ENCODE data around the gene CEP162. TPM values are rescaled to one million over a fixed set of nuclear protein-coding genes. Genes with fewer than 3 reads are reported as not detected.
"Not testable (repeated sequence)": the region's sequence is repeated elsewhere in the genome, so short reads cannot be mapped to it uniquely, and the experiment has no call there.

CEP162 gene
- total RNA-seq, 2 donors from 2014 or later, result 6.9 to 9.8 TPM

DNA sequence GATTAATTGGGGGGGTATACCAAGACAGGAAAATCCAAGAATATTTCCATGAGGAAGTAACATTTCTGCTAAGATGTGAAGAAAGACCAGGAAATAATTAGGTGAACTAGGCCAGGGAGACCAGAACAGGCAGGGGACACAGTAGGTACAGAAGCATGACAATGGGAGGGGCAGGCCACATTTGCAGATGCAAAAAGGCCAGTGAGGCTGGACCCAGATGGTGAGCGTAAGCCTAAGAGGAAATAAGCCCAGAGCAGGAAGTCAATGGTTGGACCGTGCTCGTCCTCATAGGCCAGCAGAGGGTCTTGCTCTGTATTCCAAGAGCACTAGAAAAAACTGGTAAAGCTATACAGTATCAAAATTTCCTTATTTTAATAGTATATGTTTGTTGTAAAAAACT lies 9.4 kb downstream of the CEP162 start:
- no peak for DNase-seq (ENCODE audit: low spot score)
- Mint-ChIP-seq H3K27ac (peak overlapping the region in 1 of 2 donors; percentile 12), H3K36me3 (no peaks in the 10 kb centered on the region), H3K27me3 (no peaks in the 10 kb centered on the region), H3K9me3 (no peaks in the 10 kb centered on the region), H3K4me3 (no peak overlapping the region), H3K4me1 (ENCODE audit: low read depth in 2 of 2) (peaks cover 0 to 5% of the 10 kb centered on the region in 2 donors)
- no peak for ATAC-seq

DNA sequence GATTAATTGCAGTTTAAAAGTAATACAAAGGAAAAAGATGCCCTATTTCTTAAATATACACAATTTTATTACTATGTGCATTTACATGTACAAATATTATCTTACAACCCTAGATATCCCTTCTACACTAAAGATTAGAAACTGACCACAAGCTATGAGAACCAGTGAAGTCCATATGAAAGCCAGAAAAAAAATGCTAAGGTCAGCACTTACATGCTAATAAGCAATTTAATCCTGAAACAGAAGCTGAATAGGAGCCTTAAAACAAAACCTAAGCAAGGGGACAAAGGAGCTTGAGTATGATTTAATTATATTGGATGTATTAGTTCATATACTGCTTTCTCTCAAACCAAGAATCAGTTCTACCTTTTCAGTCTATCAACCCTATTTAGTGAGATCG lies 14.2 kb downstream of the CEP162 start:
- ATAC-seq, result no peak
- Mint-ChIP-seq H3K9me3 (no peaks in the 10 kb centered on the region), H3K27me3 (no peaks in the 10 kb centered on the region), H3K27ac (no peak overlapping the region), H3K4me1 (ENCODE audit: low read depth in 2 of 2) (no peaks in the 10 kb centered on the region), H3K4me3 (no peak overlapping the region), H3K36me3 (peaks cover 1% of the 10 kb centered on the region)
- no peak for DNase-seq (ENCODE audit: low spot score)

DNA sequence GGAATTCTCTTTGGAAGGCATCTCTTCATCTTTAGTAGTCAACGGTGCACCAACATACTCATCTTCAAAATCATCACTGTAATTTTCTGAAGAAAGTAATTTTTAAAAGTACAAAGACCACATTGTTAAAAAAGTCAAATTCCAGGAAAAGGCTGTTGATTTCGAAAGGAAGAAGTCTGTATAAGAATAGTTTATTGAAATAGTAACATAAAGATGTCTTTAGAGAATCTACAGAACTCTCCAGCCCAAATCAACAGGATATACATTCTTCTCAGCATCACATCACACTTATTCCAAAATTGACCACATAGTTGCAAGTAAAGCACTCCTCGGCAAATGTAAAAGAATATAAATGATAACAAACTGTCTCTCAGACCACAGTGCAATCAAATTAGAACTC lies 23.4 kb downstream of the CEP162 start:
- Mint-ChIP-seq H3K36me3 (peaks cover 13% of the 10 kb centered on the region), H3K4me1 (ENCODE audit: low read depth in 2 of 2) (peaks cover 4 to 6% of the 10 kb centered on the region in 2 donors), H3K9me3 (no peaks in the 10 kb centered on the region), H3K27ac (no peak overlapping the region), H3K4me3 (no peak overlapping the region), H3K27me3 (no peaks in the 10 kb centered on the region)
- DNase-seq (ENCODE audit: low spot score) (no peak), ATAC-seq (no peak)

DNA sequence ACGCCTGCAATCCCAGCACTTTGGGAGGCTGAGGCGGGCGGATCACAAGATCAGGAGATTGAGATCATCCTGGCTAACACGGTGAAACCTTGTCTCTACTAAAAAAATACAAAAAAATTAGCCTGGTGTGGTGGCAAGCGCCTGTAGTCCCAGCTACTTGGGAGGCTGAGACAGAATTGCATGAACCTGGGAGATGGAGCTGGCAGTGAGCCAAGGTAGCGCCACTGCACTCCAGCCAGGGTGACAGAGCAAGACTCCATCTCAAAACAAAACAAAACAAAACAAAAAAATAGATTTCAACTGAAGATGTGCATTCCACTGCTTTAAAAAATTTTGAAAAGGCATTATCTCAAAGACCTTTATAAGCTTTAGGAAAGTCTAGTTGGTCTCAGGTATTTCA lies 27.5 kb downstream of the CEP162 start:
- not testable (repeated sequence) for H3K4me3 Mint-ChIP-seq; ATAC-seq; H3K27ac Mint-ChIP-seq; H3K27me3 Mint-ChIP-seq; DNase-seq (ENCODE audit: low spot score); H3K4me1 Mint-ChIP-seq (ENCODE audit: low read depth in 2 of 2); H3K9me3 Mint-ChIP-seq
- H3K36me3 Mint-ChIP-seq, result peaks cover 29% of the 10 kb centered on the region

DNA sequence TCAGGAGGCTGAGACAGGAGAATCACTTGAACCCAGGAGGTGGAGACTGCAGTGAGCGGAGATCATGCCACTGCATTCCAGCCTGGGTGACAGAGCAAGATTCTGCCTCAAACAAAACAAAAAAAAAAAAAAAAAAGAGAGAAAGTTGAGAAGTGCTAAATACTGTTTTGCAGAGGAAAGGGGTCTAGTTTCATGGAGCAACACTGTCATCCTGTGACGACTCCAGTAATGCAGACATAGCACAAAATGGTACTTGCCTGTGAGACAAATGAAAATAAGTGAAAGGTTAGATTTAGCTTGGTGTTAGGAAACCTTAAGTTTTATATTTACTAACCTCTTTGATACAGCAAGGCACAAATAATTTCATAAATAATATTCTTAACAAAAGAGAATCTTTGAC lies 29.7 kb downstream of the CEP162 start:
- DNase-seq (ENCODE audit: low spot score) (no peak), ATAC-seq (no peak)
- no peak overlapping the region for H3K4me3 Mint-ChIP-seq
- peaks cover 25% of the 10 kb centered on the region for H3K36me3 Mint-ChIP-seq
- no peaks in the 10 kb centered on the region for H3K4me1 Mint-ChIP-seq (ENCODE audit: low read depth in 2 of 2)
- H3K27ac Mint-ChIP-seq, result no peak overlapping the region
- no peaks in the 10 kb centered on the region for H3K9me3 Mint-ChIP-seq
- H3K27me3 Mint-ChIP-seq, result no peaks in the 10 kb centered on the region

DNA sequence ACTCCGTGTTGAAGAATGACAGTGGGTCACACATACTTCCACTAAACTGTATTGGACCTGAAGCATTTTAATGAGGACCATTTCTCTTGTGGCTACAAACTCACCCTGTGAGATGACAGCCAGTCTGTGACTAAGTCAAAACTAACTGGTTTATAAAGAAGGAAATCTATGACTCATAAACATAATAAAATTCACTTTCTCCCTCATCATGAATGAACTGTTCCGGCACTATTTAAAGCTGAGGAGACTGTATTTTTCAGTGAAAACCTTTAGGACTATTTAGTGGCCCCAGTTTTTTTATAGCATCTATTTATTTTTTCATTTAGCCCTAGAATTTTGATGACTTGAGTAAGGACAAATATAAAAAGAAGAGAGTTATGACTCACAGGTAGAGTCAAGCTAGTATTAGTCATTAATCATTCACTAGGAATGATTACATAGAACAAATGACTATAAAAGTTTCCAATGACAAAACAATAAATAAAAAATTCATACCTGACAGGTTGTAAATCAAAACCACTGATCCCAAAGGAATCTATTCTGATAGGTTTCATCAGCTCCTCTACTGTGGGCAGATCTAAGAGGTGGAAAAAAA lies 34.2 kb downstream of the CEP162 start:
- DNase-seq (ENCODE audit: low spot score) (no peak), ATAC-seq (no peak)
- peaks cover 32% of the 10 kb centered on the region for H3K36me3 Mint-ChIP-seq
- H3K4me1 Mint-ChIP-seq (ENCODE audit: low read depth in 2 of 2), result no peaks in the 10 kb centered on the region
- H3K4me3 Mint-ChIP-seq, result no peak overlapping the region
- no peaks in the 10 kb centered on the region for H3K27me3 Mint-ChIP-seq
- no peak overlapping the region for H3K27ac Mint-ChIP-seq
- no peaks in the 10 kb centered on the region for H3K9me3 Mint-ChIP-seq

DNA sequence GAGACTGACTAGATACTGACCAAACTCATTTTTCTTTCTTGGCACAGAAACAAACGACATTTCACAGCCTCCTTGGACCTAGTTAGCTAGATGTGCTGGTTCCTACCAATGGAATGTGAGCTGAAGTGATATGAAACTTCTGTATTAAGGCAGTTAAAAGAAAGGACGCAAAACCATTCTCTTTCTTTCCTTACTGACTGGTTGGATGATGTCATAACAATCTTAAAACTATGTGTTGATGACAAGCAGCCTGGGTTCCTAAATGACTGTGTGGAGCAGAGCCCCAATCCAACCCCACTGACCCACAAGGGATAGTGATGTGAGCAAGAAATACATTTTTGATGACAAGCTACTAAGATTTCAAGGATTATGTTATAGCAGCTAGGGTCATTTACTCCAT lies 35.6 kb downstream of the CEP162 start:
- Mint-ChIP-seq H3K4me3 (no peak overlapping the region), H3K27me3 (no peaks in the 10 kb centered on the region), H3K36me3 (peaks cover 28% of the 10 kb centered on the region), H3K9me3 (no peaks in the 10 kb centered on the region), H3K4me1 (ENCODE audit: low read depth in 2 of 2) (no peaks in the 10 kb centered on the region), H3K27ac (no peak overlapping the region)
- no peak for DNase-seq (ENCODE audit: low spot score)
- no peak for ATAC-seq

DNA sequence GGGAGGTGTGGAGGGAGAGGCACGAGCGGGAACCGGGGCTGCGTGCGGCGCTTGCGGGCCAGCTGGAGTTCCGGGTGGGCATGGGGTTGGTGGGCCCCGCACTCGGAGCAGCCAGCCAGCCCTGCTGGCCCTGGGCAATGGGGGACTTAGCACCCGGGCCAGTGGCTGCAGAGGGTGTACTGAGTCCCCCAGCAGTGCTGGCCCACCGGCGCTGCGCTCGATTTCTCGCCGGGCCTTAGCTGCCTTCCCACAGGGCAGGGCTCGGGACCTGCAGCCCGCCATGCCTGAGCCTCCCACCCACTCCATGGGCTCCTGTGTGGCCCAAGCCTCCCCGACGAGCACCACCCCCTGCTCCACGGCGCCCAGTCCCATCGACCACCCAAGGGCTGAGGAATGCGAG lies 38.1 kb downstream of the CEP162 start:
- not testable (repeated sequence) for DNase-seq (ENCODE audit: low spot score); H3K4me3 Mint-ChIP-seq; H3K36me3 Mint-ChIP-seq; ATAC-seq; H3K27ac Mint-ChIP-seq; H3K4me1 Mint-ChIP-seq (ENCODE audit: low read depth in 2 of 2); H3K27me3 Mint-ChIP-seq; H3K9me3 Mint-ChIP-seq

DNA sequence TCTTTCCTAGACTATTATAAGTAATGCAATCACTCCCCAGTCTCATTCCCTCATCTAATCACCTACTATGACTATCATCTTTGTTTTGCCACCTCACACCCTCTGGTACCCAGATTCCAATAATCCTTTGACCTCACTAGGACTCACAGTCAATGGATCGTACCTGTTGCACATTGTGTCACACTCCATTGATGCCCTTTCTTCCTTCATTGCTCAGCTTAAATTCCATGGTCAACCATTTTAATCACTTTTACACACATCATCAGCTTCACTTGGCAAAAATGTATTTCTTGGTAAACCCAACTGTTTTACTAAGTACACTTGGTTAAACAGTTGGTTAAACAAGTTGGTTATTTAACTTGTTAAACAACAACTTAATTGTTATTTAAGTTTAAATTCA lies 44.0 kb downstream of the CEP162 start:
- Mint-ChIP-seq H3K27me3 (no peaks in the 10 kb centered on the region), H3K4me3 (no peak overlapping the region), H3K27ac (no peak overlapping the region), H3K36me3 (peaks cover 11% of the 10 kb centered on the region), H3K4me1 (ENCODE audit: low read depth in 2 of 2) (no peaks in the 10 kb centered on the region), H3K9me3 (no peaks in the 10 kb centered on the region)
- ATAC-seq (no peak), DNase-seq (ENCODE audit: low spot score) (no peak)

DNA sequence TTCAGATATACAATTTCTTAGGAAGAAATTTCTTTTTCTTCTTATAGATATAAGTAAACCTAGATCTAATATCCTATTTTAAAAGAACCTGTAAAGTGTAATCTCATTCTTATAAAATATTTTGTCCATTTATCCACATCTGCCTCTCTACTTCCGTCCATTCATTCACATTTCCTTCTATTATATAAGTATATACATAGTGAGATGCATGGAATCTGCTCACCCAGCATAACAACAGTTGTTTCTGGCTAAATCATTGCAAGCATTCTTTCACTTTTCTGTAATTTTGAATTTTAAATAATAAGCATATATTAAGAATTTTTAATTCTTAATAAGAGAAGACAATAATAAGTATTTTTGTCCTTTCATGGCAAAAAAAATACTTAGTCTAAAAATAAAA lies 45.4 kb downstream of the CEP162 start:
- ATAC-seq, result no peak
- Mint-ChIP-seq H3K27ac (no peak overlapping the region), H3K4me1 (ENCODE audit: low read depth in 2 of 2) (no peaks in the 10 kb centered on the region), H3K36me3 (peaks cover 11% of the 10 kb centered on the region), H3K4me3 (no peak overlapping the region), H3K9me3 (no peaks in the 10 kb centered on the region), H3K27me3 (no peaks in the 10 kb centered on the region)
- no peak for DNase-seq (ENCODE audit: low spot score)

DNA sequence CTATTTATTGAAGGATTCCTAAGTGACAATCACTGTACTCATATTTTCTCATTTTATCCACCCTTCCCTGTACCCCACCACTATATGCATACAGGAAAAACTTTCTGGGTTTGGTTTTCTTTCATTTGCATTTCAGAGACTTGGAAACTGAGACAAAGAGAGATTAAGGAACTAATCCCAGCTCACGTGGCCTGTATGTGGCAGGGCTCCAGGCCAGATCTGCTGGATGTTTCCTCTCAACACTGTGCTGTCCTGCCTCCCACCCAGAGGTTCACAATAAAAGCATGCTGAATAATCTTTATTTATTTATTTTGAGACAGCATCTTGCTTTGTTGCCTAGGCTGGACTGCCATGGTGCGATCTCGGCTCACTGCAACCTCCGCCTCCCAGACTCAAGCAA lies 50.2 kb downstream of the CEP162 start:
- Mint-ChIP-seq H3K4me1 (ENCODE audit: low read depth in 2 of 2) (no peaks in the 10 kb centered on the region), H3K27me3 (no peaks in the 10 kb centered on the region), H3K9me3 (no peaks in the 10 kb centered on the region), H3K36me3 (peaks cover 21% of the 10 kb centered on the region), H3K27ac (no peak overlapping the region), H3K4me3 (no peak overlapping the region)
- DNase-seq (ENCODE audit: low spot score) (no peak), ATAC-seq (no peak)

DNA sequence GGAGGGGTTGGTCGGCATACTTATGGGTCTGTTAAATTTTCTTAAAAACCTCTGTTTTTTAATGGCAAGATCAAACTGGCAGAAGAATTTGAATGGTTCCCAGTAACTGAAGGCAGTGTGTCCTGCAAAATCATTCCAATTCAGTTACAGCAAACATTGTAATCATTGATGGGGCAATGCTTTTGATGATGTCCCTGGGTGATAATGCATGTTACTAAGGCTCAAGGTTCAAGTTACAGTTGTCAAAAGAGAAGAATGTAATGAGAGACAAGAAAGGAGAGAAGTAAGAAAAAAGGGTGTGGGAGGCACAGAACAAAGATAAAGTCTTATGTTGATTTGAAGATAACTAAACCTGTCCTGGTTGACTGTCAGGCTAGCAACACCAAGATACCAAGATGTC lies 54.9 kb downstream of the CEP162 start:
- no peak for ATAC-seq
- Mint-ChIP-seq H3K36me3 (peaks cover 9% of the 10 kb centered on the region), H3K27me3 (no peaks in the 10 kb centered on the region), H3K4me1 (ENCODE audit: low read depth in 2 of 2) (no peaks in the 10 kb centered on the region), H3K4me3 (no peak overlapping the region), H3K27ac (no peak overlapping the region), H3K9me3 (no peaks in the 10 kb centered on the region)
- DNase-seq (ENCODE audit: low spot score), result no peak

DNA sequence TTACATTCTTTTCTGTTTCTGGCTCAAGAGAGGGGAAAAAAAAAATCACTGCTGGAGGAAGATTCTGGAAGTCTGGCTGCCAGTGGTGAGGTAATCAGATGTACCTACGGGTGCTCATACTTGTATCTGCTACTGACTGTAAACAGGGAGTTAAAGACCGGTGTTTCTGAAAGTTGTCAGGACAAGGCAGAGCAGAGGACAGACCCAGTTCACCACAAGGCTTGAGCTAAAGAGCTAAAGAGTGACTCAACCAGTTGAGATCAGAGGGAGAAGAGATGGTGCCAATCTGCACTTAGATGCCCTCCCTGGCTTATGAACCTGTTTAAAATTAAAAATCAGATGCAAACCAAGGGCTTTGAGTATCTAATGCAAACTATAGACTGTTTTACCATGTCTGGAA lies 55.4 kb downstream of the CEP162 start:
- no peak for ATAC-seq
- no peak overlapping the region for H3K4me3 Mint-ChIP-seq
- DNase-seq (ENCODE audit: low spot score), result no peak
- H3K27ac Mint-ChIP-seq, result no peak overlapping the region
- H3K4me1 Mint-ChIP-seq (ENCODE audit: low read depth in 2 of 2), result no peaks in the 10 kb centered on the region
- H3K36me3 Mint-ChIP-seq, result peaks cover 9% of the 10 kb centered on the region
- no peaks in the 10 kb centered on the region for H3K27me3 Mint-ChIP-seq
- H3K9me3 Mint-ChIP-seq, result no peaks in the 10 kb centered on the region

DNA sequence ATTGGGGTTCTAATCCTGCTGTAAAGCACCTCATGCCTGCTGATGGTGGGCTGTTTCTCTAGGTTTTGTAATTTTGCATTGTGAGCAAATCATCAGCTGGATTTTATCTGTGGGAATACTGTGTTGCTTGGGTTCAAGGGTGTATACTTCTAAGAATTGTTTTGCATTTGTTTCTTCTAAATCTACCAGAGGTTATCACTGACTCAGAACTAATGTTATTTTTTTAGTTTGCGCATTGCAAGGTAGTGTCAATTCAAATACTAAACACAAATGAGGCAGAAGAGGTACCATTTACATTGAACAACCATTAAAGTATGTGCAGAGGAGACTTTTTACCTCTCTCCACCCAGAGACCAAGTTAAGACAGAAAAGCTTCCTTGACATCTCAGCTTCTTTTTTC lies 60.0 kb downstream of the CEP162 start:
- H3K36me3 Mint-ChIP-seq, result peaks cover 14% of the 10 kb centered on the region
- no peaks in the 10 kb centered on the region for H3K9me3 Mint-ChIP-seq
- DNase-seq (ENCODE audit: low spot score) (no peak), ATAC-seq (no peak)
- H3K4me1 Mint-ChIP-seq (ENCODE audit: low read depth in 2 of 2), result no peaks in the 10 kb centered on the region
- no peak overlapping the region for H3K27ac Mint-ChIP-seq
- H3K4me3 Mint-ChIP-seq, result no peak overlapping the region
- no peaks in the 10 kb centered on the region for H3K27me3 Mint-ChIP-seq

DNA sequence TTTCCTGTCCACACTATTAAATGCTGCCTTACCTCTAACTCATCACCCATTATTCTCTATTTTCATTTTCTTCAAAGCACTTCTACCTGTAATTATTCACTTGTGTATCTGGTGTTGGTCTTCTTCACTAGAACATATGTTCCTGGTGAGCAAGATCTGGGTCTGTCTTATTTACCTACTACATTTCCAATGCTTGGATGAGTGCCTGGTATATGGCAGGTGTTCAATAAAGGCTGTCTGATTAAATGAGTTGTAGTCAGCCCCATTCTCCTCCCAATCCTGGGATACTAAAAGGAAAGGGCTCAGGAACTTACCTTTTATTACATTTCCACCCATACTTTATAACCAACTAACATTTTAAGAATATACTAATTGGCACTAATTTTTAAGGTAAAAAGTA lies 61.0 kb downstream of the CEP162 start:
- ATAC-seq (no peak), DNase-seq (ENCODE audit: low spot score) (no peak)
- Mint-ChIP-seq H3K4me3 (no peak overlapping the region), H3K4me1 (ENCODE audit: low read depth in 2 of 2) (no peaks in the 10 kb centered on the region), H3K9me3 (no peaks in the 10 kb centered on the region), H3K36me3 (peaks cover 13% of the 10 kb centered on the region), H3K27me3 (no peaks in the 10 kb centered on the region), H3K27ac (no peak overlapping the region)

Measured in natural killer cell treated with Interleukin-12 subunit alpha and Interleukin-12 subunit beta and Interleukin-15 and Interleukin-18, amount 100 ng/mL, for 72 hours (primary cell).